ENCODE results near the gene FBXO15. TPM values are rescaled to one million over a fixed set of nuclear protein-coding genes. Genes with fewer than 3 reads are reported as not detected.

Gene FBXO15
- total RNA-seq, 2 donors from 2014 or later: 1.3 to 3.0 TPM

DNA sequence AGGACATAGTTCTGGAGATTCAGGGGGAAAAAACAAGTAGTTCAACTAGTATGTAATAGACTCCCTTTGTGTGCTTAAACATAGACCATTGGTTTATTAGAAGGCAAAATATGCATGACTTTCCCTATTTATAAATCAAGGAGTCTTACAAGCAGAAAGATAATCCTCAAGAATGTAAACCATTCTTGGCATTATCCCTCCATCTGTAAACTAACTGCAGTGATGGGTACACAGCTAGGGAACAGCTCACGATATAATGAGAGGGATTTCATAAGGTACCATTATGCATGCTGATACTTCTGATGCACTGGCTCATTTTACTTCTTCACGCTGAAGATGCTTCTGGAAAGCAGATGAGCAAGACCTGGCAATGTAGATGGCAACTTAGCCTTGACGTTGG lies 878 bp downstream of the FBXO15 start:
- H3K27ac ChIP-seq (ENCODE audit: low read depth, low read length): no peak overlapping the region
- no peak overlapping the region for H3K9ac ChIP-seq (ENCODE audit: extremely low read depth, low read length, poor library complexity, severe bottlenecking)
- no peaks in the 10 kb centered on the region for H3K27me3 ChIP-seq (ENCODE audit: control insufficient read depth, insufficient read depth, low read length, poor library complexity, severe bottlenecking)
- peak overlapping the region; percentile 99 for H3K4me3 ChIP-seq (ENCODE audit: low read length)
- H3K4me1 Mint-ChIP-seq: peaks cover 13% of the 10 kb centered on the region
- H3K27ac Mint-ChIP-seq: no peak overlapping the region
- peaks cover 8% of the 10 kb centered on the region for H3K4me1 ChIP-seq (ENCODE audit: control insufficient read depth, insufficient read depth, low read length)
- H3K9me3 ChIP-seq (ENCODE audit: control insufficient read depth, low read length): no peaks in the 10 kb centered on the region
- H3K9me3 Mint-ChIP-seq: no peaks in the 10 kb centered on the region
- 51 to 90% methylated on average over 2 to 3 of the region's 3 CpGs for WGBS, 2 experiments (ENCODE audit: insufficient coverage in 1 of 2, insufficient read length in 1 of 2)
- no peaks in the 10 kb centered on the region for H3K36me3 Mint-ChIP-seq (ENCODE audit: low read depth)
- no peak for DNase-seq
- peaks cover 4% of the 10 kb centered on the region for H3K36me3 ChIP-seq (ENCODE audit: control insufficient read depth, insufficient read depth, low read length)
- TF ChIP-seq, protein P1, sequence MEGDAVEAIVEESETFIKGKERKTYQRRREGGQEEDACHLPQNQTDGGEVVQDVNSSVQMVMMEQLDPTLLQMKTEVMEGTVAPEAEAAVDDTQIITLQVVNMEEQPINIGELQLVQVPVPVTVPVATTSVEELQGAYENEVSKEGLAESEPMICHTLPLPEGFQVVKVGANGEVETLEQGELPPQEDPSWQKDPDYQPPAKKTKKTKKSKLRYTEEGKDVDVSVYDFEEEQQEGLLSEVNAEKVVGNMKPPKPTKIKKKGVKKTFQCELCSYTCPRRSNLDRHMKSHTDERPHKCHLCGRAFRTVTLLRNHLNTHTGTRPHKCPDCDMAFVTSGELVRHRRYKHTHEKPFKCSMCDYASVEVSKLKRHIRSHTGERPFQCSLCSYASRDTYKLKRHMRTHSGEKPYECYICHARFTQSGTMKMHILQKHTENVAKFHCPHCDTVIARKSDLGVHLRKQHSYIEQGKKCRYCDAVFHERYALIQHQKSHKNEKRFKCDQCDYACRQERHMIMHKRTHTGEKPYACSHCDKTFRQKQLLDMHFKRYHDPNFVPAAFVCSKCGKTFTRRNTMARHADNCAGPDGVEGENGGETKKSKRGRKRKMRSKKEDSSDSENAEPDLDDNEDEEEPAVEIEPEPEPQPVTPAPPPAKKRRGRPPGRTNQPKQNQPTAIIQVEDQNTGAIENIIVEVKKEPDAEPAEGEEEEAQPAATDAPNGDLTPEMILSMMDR (conservative IDR thresholded peaks at IDR 0.05): no peak
- peak overlapping the region; percentile 91 for H3K4me3 Mint-ChIP-seq
- H3K27me3 Mint-ChIP-seq (ENCODE audit: insufficient read depth): peaks cover 14% of the 10 kb centered on the region

DNA sequence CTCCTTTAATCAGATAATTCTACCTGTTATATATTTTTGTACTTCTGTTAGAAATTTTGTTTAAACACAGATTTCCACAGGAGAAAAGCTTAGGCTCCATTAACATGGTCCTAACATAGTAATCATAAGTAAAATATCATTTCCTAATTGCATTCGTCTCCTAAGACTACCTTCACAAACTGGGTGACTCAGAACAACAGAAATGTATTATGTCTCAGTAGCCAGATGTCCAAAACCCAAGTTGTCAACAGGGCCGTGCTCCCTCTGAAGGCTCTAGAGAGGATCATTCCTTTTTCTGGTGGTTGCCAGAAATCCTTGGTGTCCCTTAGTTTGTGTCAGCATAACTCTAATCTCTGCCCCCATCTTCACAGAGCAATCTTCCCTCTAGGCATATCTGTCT lies 5.4 kb downstream of the FBXO15 start:
- Mint-ChIP-seq H3K36me3 (ENCODE audit: low read depth) (no peaks in the 10 kb centered on the region), H3K4me1 (peaks cover 2% of the 10 kb centered on the region)

DNA sequence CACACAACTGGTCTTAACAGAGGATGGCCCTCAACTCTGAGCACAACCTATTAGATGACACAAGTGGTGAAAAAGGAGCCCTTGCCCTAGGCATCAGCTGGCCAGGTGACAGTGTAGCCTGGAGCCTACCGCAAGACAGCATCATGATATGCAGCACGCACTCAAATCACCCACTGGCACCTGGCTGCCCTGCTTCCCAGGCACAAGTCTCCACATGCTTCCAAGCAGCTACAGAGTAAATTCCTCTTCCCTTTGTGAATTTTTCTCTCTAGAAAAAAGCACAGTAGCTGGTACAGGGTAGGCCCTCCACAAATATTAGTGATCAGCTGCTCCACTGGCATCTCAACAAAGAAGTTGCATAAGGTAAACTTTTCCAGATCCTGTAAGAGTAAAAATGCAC lies 6.0 kb downstream of the FBXO15 start:
- TF ChIP-seq, protein P1 (conservative IDR thresholded peaks at IDR 0.05): no peak

More for the DNA sequence above, 5.4 kb downstream of the FBXO15 start:
- Mint-ChIP-seq H3K9me3 (no peaks in the 10 kb centered on the region), H3K27ac (no peak overlapping the region), H3K27me3 (ENCODE audit: insufficient read depth) (peaks cover 23% of the 10 kb centered on the region), H3K4me3 (no peak overlapping the region)
- DNase-seq: no peak
- Histone ChIP-seq H3K36me3 (ENCODE audit: control insufficient read depth, insufficient read depth, low read length) (no peaks in the 10 kb centered on the region), H3K9me3 (ENCODE audit: control insufficient read depth, low read length) (no peaks in the 10 kb centered on the region), H3K4me3 (ENCODE audit: low read length) (no peak overlapping the region), H3K27ac (ENCODE audit: low read depth, low read length) (no peak overlapping the region), H3K4me1 (ENCODE audit: control insufficient read depth, insufficient read depth, low read length) (no peaks in the 10 kb centered on the region), H3K27me3 (ENCODE audit: control insufficient read depth, insufficient read depth, low read length, poor library complexity, severe bottlenecking) (peaks cover 8% of the 10 kb centered on the region), H3K9ac (ENCODE audit: extremely low read depth, low read length, poor library complexity, severe bottlenecking) (no peak overlapping the region)
- TF ChIP-seq, protein P1 (conservative IDR thresholded peaks at IDR 0.05): no peak
- 81% methylated on average over 2 of the region's 2 CpGs; no CpG with 5 or more reads in 1 of the 2 experiments for WGBS, 2 experiments (ENCODE audit: insufficient coverage in 1 of 2, insufficient read length in 1 of 2)

More for the DNA sequence above, 6.0 kb downstream of the FBXO15 start:
- H3K9ac ChIP-seq (ENCODE audit: extremely low read depth, low read length, poor library complexity, severe bottlenecking): no peak overlapping the region
- H3K9me3 ChIP-seq (ENCODE audit: control insufficient read depth, low read length): no peaks in the 10 kb centered on the region
- H3K4me3 ChIP-seq (ENCODE audit: low read length): no peak overlapping the region
- H3K36me3 ChIP-seq (ENCODE audit: control insufficient read depth, insufficient read depth, low read length): no peaks in the 10 kb centered on the region
- Mint-ChIP-seq H3K27ac (no peak overlapping the region), H3K27me3 (ENCODE audit: insufficient read depth) (peaks cover 20% of the 10 kb centered on the region), H3K9me3 (no peaks in the 10 kb centered on the region), H3K4me3 (no peak overlapping the region), H3K36me3 (ENCODE audit: low read depth) (no peaks in the 10 kb centered on the region), H3K4me1 (no peaks in the 10 kb centered on the region)
- DNase-seq: no peak
- H3K27me3 ChIP-seq (ENCODE audit: control insufficient read depth, insufficient read depth, low read length, poor library complexity, severe bottlenecking): peaks cover 8% of the 10 kb centered on the region
- no peak overlapping the region for H3K27ac ChIP-seq (ENCODE audit: low read depth, low read length)
- 92 to 100% methylated on average over 2 of the region's 2 CpGs for WGBS, 2 experiments (ENCODE audit: insufficient coverage in 1 of 2, insufficient read length in 1 of 2)
- no peaks in the 10 kb centered on the region for H3K4me1 ChIP-seq (ENCODE audit: control insufficient read depth, insufficient read depth, low read length)
